CD14-positive monocyte (primary cell): ENCODE data around the gene SMC5. TPM values are rescaled to one million over a fixed set of nuclear protein-coding genes. Genes with fewer than 3 reads are reported as not detected.

Experiments used
- DNase-seq, 3 donors: peaks; one replicate each; pipeline ENCODE4 v3.0.0-alpha.2; 2011 to 2022
- H2AFZ ChIP-seq: 2 replicates; pipeline ENCODE4 v1.6.0; 2012; ENCODE audit warnings: mild to moderate bottlenecking, low read depth, low read length, inconsistent platforms; ENCODE audit not compliant: insufficient read depth, poor library complexity, severe bottlenecking
- H3K27ac ChIP-seq, 2 donors: 1 replicate in 1 of 2; 2 replicates in 1 of 2; pipeline ENCODE4 v1.5.1; 2012 to 2013; ENCODE audit warnings: low read length in 2 of 2, control low read depth in 1 of 2, inconsistent platforms in 1 of 2, low read depth in 1 of 2, mild to moderate bottlenecking in 1 of 2
- H3K27me3 ChIP-seq, 2 donors: one replicate each; pipeline versions ENCODE4 v1.6.0 to v1.6.1; 2011 to 2013; ENCODE audit warnings: low read length in 2 of 2; ENCODE audit not compliant: control insufficient read depth in 2 of 2, insufficient read depth in 2 of 2
- H3K36me3 ChIP-seq, 2 donors: replicated peaks in 1 of 2; 1 replicate in 1 of 2; 2 replicates in 1 of 2; pipeline versions ENCODE4 v1.5.1 to v1.6.1; 2012 to 2013; ENCODE audit warnings: low read length in 2 of 2, control low read depth in 1 of 2, inconsistent platforms in 1 of 2, mild to moderate bottlenecking in 1 of 2; ENCODE audit not compliant: insufficient read depth in 2 of 2, control insufficient read depth in 1 of 2
- H3K4me1 ChIP-seq, 2 donors: 1 replicate in 1 of 2; 2 replicates in 1 of 2; pipeline versions ENCODE4 v1.5.1 to v1.6.1; 2012 to 2013; ENCODE audit warnings: low read length in 2 of 2, control low read depth in 1 of 2, inconsistent platforms in 1 of 2, mild to moderate bottlenecking in 1 of 2, moderate library complexity in 1 of 2; ENCODE audit not compliant: insufficient read depth in 2 of 2, control insufficient read depth in 1 of 2
- H3K4me2 ChIP-seq: replicated peaks from 2 replicates; pipeline ENCODE3; 2012; ENCODE audit warnings: low read length, moderate library complexity, mild to moderate bottlenecking; ENCODE audit not compliant: poor library complexity, severe bottlenecking; ENCODE audit errors: extremely low read depth
- H3K4me3 ChIP-seq, 3 experiments: fragments of 200-600 bp in 1 of 3; sonication (generic) in 1 of 3; replicated peaks in 1 of 3; 1 replicate in 2 of 3; 2 replicates in 1 of 3; pipeline ENCODE4 v1.5.1; 2011 to 2013; ENCODE audit warnings: low read length in 3 of 3, mild to moderate bottlenecking in 3 of 3, control low read depth in 2 of 3, low read depth in 2 of 3, inconsistent platforms in 1 of 3, moderate library complexity in 1 of 3
- H3K79me2 ChIP-seq: 2 replicates; pipeline ENCODE4 v1.6.0; 2012; ENCODE audit warnings: mild to moderate bottlenecking, control low read depth, inconsistent platforms, low read length, moderate library complexity; ENCODE audit not compliant: insufficient read depth
- H3K9ac ChIP-seq: 2 replicates; pipeline ENCODE4 v1.6.0; 2017; ENCODE audit warnings: low read length, mild to moderate bottlenecking; ENCODE audit not compliant: insufficient read depth, poor library complexity, severe bottlenecking
- H3K9me3 ChIP-seq, 2 donors: replicated peaks in 1 of 2; 1 replicate in 1 of 2; 2 replicates in 1 of 2; pipeline versions ENCODE4 v1.5.1 to v1.6.1; 2012 to 2013; ENCODE audit warnings: low read length in 2 of 2, control low read depth in 1 of 2; ENCODE audit not compliant: control insufficient read depth in 1 of 2, insufficient read depth in 1 of 2
- H4K20me1 ChIP-seq: 2 replicates; pipeline ENCODE4 v1.6.0; 2012; ENCODE audit warnings: mild to moderate bottlenecking, low read length, control low read depth, moderate library complexity; ENCODE audit not compliant: insufficient read depth
- H3K27ac Mint-ChIP-seq, 7 donors: one replicate each; pipeline ENCODE4 v1.8.0; 2020; ENCODE audit warnings: mild to moderate bottlenecking in 7 of 7, mixed read lengths in 7 of 7, moderate library complexity in 6 of 7, inconsistent platforms in 2 of 7
- H3K27me3 Mint-ChIP-seq, 3 donors: one replicate each; pipeline ENCODE4 v1.8.0; 2021 to 2022; ENCODE audit warnings: low read depth in 3 of 3, mild to moderate bottlenecking in 3 of 3, mixed read lengths in 3 of 3, moderate library complexity in 3 of 3, inconsistent platforms in 1 of 3
- H3K36me3 Mint-ChIP-seq, 2 donors: one replicate each; pipeline ENCODE4 v1.8.0; 2020; ENCODE audit warnings: mixed read lengths in 2 of 2, inconsistent platforms in 1 of 2, mild to moderate bottlenecking in 1 of 2
- H3K4me1 Mint-ChIP-seq: one replicate; pipeline ENCODE4 v1.8.0; 2020; ENCODE audit warnings: mild to moderate bottlenecking, mixed read lengths
- H3K4me3 Mint-ChIP-seq, 2 donors: one replicate each; pipeline ENCODE4 v1.8.0; 2020; ENCODE audit warnings: mild to moderate bottlenecking in 2 of 2, mixed read lengths in 2 of 2, moderate library complexity in 1 of 2
- H3K9me3 Mint-ChIP-seq, 7 donors: one replicate each; pipeline ENCODE4 v1.8.0; 2020 to 2022; ENCODE audit warnings: mixed read lengths in 7 of 7, mild to moderate bottlenecking in 6 of 7, moderate library complexity in 6 of 7, inconsistent platforms in 2 of 7
- WGBS: methylation state at CpG from one replicate; pipeline ENCODE4 v1.1.5; 2013; ENCODE audit warnings: missing lambda C conversion rate; ENCODE audit not compliant: insufficient coverage; 5-methylcytosine and 5-hydroxymethylcytosine counted together
- intact Hi-C, 2 donors: fragments of 100-400 bp; cut with micrococcal nuclease; formaldehyde crosslinking; loops; one replicate each; pipeline versions ENCODE4 v1.15.0 to v1.15.1; 2023
- polyA plus RNA-seq, 3 donors: library from polyadenylated mRNA; depleted of rRNA in 1 of 3; unstranded in 2 of 3; stranded (reverse) in 1 of 3; fragments of 300-500 nt in 2 of 3; fragments of >200 nt in 1 of 3; fragmentation: Illumina TruSeq in 2 of 3; gene quantifications; 1 replicate in 2 of 3; 2 replicates in 1 of 3; pipeline ENCODE4 v1.2.3, GENCODE V29; 2012 to 2021
- TF ChIP-seq, protein P1 (sequence below): fragments of 200-600 bp; IDR thresholded peaks from one replicate; pipeline ENCODE4 v1.8.0; 2022; ENCODE audit warnings: antibody characterized with exemption, mild to moderate bottlenecking

Gene SMC5
- polyA plus RNA-seq, 3 donors, result 4.9 to 13.6 (median 5.1) TPM

GRCh38 chr9:70318002-70318401, 59.2 kb downstream of the SMC5 start:
- Mint-ChIP-seq H3K4me3 (no peak overlapping the region), H3K9me3 (no peaks in the 10 kb centered on the region), H3K4me1 (no peaks in the 10 kb centered on the region), H3K36me3 (peaks cover 57 to 69% of the 10 kb centered on the region in 2 donors), H3K27me3 (no peaks in the 10 kb centered on the region), H3K27ac (no peak overlapping the region)
- Histone ChIP-seq H3K4me3 (no peak overlapping the region), H3K4me2 (no peak overlapping the region), H3K27me3 (no peaks in the 10 kb centered on the region), H3K36me3 (peaks cover 81 to 97% of the 10 kb centered on the region in 2 donors), H2AFZ (no peak overlapping the region), H3K9ac (no peak overlapping the region), H3K79me2 (no peaks in the 10 kb centered on the region), H3K27ac (no peak overlapping the region), H3K4me1 (no peaks in the 10 kb centered on the region), H4K20me1 (no peaks in the 10 kb centered on the region), H3K9me3 (no peaks in the 10 kb centered on the region)
- TF ChIP-seq, protein P1, sequence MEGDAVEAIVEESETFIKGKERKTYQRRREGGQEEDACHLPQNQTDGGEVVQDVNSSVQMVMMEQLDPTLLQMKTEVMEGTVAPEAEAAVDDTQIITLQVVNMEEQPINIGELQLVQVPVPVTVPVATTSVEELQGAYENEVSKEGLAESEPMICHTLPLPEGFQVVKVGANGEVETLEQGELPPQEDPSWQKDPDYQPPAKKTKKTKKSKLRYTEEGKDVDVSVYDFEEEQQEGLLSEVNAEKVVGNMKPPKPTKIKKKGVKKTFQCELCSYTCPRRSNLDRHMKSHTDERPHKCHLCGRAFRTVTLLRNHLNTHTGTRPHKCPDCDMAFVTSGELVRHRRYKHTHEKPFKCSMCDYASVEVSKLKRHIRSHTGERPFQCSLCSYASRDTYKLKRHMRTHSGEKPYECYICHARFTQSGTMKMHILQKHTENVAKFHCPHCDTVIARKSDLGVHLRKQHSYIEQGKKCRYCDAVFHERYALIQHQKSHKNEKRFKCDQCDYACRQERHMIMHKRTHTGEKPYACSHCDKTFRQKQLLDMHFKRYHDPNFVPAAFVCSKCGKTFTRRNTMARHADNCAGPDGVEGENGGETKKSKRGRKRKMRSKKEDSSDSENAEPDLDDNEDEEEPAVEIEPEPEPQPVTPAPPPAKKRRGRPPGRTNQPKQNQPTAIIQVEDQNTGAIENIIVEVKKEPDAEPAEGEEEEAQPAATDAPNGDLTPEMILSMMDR, result no peak
- DNase-seq, result no peak
- 96% methylated on average over 4 of the region's 6 CpGs for WGBS
- intact Hi-C loops, result no loop called here

DNA sequence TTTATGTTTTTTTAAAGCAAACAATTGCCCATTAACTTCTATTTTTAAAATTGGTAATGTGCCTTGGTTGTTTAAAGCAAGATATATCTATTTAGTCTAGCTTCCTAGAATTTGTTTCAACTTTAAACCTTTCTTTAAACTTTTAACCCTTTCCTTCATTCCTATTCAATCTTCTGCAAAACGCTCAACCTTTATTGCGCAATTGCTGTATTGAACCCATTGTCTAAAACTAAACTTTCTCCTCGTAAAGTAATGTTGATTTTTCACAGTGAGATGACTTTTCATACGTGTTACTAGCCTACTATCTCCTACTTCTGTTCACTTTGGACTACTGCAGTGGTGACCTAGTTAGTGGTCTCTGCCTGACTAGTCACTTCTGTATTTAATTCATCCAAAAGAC, 63.3 kb downstream of the SMC5 start:
- Mint-ChIP-seq H3K27me3 (no peaks in the 10 kb centered on the region), H3K9me3 (peaks cover 0 to 2% (median 0%) of the 10 kb centered on the region in 7 donors), H3K4me3 (no peak overlapping the region), H3K36me3 (peaks cover 67 to 81% of the 10 kb centered on the region in 2 donors), H3K4me1 (no peaks in the 10 kb centered on the region), H3K27ac (no peak overlapping the region)
- Histone ChIP-seq H3K36me3 (peaks cover 85 to 100% of the 10 kb centered on the region in 2 donors), H3K4me2 (no peak overlapping the region), H3K4me3 (no peak overlapping the region), H3K27ac (no peak overlapping the region), H3K27me3 (no peaks in the 10 kb centered on the region), H3K4me1 (no peaks in the 10 kb centered on the region), H3K79me2 (no peaks in the 10 kb centered on the region), H2AFZ (no peak overlapping the region), H3K9ac (no peak overlapping the region), H4K20me1 (no peaks in the 10 kb centered on the region), H3K9me3 (no peaks in the 10 kb centered on the region)
- no CpG with 5 or more reads among the region's 4 CpGs for WGBS
- no peak for DNase-seq
- TF ChIP-seq, protein P1, result no peak
- intact Hi-C loops, result no loop called here
